GM18861 (cell line): ENCODE measurements around the gene TKTL2.
"Not testable (repeated sequence)": the region's sequence is repeated elsewhere in the genome, so short reads cannot be mapped to it uniquely, and the experiment has no call there.

Experiments
- ATAC-seq: cut with Tn5 transposase; IDR thresholded peaks from one replicate; pipeline ENCODE4 v1.9.1; 2021; ENCODE audit not compliant: unreplicated experiment

TKTL2 gene

DNA sequence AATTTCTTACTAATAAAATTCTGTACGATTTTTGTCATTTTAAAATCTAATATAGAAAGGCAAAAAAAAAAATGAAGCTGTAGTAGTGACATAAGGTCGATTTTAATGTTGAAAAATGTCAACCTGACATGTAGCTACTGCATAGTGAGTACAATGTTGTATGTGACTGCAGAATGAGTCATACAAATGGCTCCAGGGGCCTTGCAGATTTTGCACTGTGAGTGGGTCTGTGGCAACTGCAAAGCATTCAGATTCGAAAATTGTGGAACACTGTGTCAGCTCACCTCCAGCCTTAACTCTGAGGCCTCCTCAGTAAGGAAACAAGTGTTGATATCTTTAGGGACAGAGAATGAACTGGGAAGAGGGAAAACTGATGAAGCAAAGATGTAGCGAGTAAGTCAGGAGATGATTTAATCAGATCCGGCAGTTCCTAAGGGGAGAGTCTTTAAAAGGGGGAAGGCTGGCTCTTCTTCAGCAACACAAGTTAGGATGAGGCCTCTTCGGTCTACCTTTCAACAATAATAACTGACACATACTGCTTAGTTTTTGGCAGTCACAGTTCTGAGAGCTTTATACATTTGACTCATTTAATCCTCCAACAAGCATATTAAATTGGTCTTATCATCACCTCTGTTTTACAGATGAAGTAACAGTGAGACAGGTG lies 24.9 kb downstream of the TKTL2 start:
- no peak for ATAC-seq

DNA sequence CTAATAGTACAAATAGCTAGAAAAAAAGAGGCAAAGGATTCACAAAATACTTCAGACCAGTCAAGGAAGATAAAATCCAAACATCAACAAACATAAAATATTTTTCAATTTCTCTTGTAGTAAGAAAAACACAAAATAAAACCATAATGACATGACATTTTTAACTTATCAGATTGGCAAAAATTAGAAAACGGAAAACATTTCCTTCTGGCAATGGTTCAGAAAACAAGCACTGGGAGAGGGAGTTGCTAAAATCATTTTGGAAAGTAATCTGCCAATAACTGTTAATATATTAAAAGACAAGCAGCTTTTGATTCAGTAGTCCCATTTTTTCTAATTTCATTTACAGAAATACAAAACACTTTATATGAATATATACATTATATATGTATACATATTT lies 26.1 kb downstream of the TKTL2 start:
- no peak for ATAC-seq

DNA sequence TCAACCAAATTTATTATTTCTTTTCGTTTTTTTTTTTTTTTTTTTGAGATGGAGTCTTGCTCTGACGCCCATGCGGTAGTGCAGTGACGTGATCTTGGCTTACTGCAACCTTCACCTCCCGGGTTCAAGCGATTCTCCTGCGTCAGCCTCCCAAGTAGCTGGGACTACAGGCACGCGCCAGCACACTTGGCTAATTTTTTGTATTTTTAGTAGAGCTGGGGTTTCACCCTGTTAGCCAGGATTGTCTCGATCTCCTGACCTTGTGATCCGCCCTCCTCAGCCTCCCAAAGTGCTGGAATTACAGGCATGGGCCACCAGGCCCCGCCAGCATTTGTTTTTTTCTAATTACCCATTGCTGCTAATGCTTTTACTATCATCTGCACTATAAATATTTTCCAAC lies 26.5 kb downstream of the TKTL2 start:
- ATAC-seq: not testable (repeated sequence)

- ATAC-seq: no peak
These were observed 33.5 kb downstream of the TKTL2 start for GRCh38 chr4:163440040-163440439.
